Keratinocyte (primary cell): ENCODE data around the gene ZNF546. TPM values are rescaled to one million over a fixed set of nuclear protein-coding genes. Genes with fewer than 3 reads are reported as not detected.
A peak's percentile ranks its signal among the peaks of the same experiment; 100 is the strongest.

Experiments used
- DNase-seq: peaks from one replicate; pipeline ENCODE4 v3.0.0-alpha.2; 2011; ENCODE audit warnings: low read depth, missing footprints, low spot score
- FAIRE-seq: peaks from 2 replicates; lab custom pipeline; 2011; peaks lifted over from hg19 to GRCh38; lab: Jason Lieb, UNC
- H2AFZ ChIP-seq: 2 replicates; pipeline ENCODE4 v1.6.0; 2012; ENCODE audit warnings: low read length, control low read depth, inconsistent platforms; ENCODE audit not compliant: control insufficient read depth
- H3K27ac ChIP-seq: 2 replicates; pipeline ENCODE4 v1.5.1; 2011; ENCODE audit warnings: low read length; ENCODE audit not compliant: control insufficient read depth, insufficient read depth
- H3K27me3 ChIP-seq: 3 replicates; pipeline ENCODE4 v1.6.0; 2011; ENCODE audit warnings: low read length; ENCODE audit not compliant: control insufficient read depth, insufficient read depth; ENCODE audit errors: extremely low read depth
- H3K36me3 ChIP-seq, 2 experiments: 2 replicates in 1 of 2; 3 replicates in 1 of 2; pipeline ENCODE4 v1.5.1; 2011; ENCODE audit warnings: low read length in 2 of 2, mild to moderate bottlenecking in 1 of 2; ENCODE audit not compliant: control insufficient read depth in 2 of 2, insufficient read depth in 2 of 2; ENCODE audit errors: extremely low read depth in 1 of 2
- H3K4me1 ChIP-seq: 3 replicates; pipeline ENCODE4 v1.5.1; 2011; ENCODE audit warnings: low read length; ENCODE audit not compliant: control insufficient read depth, insufficient read depth; ENCODE audit errors: extremely low read depth
- H3K4me2 ChIP-seq: 3 replicates; pipeline ENCODE4 v1.6.0; 2011; ENCODE audit warnings: low read depth, low read length; ENCODE audit not compliant: control insufficient read depth, insufficient read depth; ENCODE audit errors: extremely low read depth
- H3K4me3 ChIP-seq, 3 experiments: fragments of 200-600 bp in 1 of 3; sonication (generic) in 1 of 3; 2 replicates in 2 of 3; 3 replicates in 1 of 3; pipeline ENCODE4 v1.5.1; 2011 to 2016; ENCODE audit warnings: low read length in 3 of 3, mild to moderate bottlenecking in 3 of 3, control low read depth in 2 of 3, inconsistent platforms in 1 of 3, low read depth in 1 of 3, mixed read lengths in 1 of 3, mixed run types in 1 of 3, moderate library complexity in 1 of 3; ENCODE audit not compliant: control insufficient read depth in 2 of 3, insufficient read depth in 2 of 3; ENCODE audit errors: extremely low read depth in 1 of 3
- H3K79me2 ChIP-seq: 2 replicates; pipeline ENCODE4 v1.6.0; 2012; ENCODE audit warnings: low read length; ENCODE audit not compliant: control insufficient read depth, insufficient read depth
- H3K9ac ChIP-seq: 3 replicates; pipeline ENCODE4 v1.6.0; 2011; ENCODE audit warnings: low read length; ENCODE audit not compliant: control insufficient read depth, insufficient read depth; ENCODE audit errors: extremely low read depth
- H3K9me1 ChIP-seq: 3 replicates; pipeline ENCODE4 v1.6.0; 2011; ENCODE audit warnings: low read length; ENCODE audit not compliant: control insufficient read depth, insufficient read depth; ENCODE audit errors: extremely low read depth
- H3K9me3 ChIP-seq: 2 replicates; pipeline ENCODE4 v1.5.1; 2012; ENCODE audit warnings: low read depth, low read length; ENCODE audit not compliant: control insufficient read depth
- H4K20me1 ChIP-seq: 3 replicates; pipeline ENCODE4 v1.6.0; 2011; ENCODE audit warnings: low read length; ENCODE audit not compliant: control insufficient read depth, insufficient read depth; ENCODE audit errors: extremely low read depth
- EZH2 ChIP-seq: IDR thresholded peaks from one replicate; pipeline ENCODE4 v1.6.1; 2012; ENCODE audit warnings: inconsistent platforms, mild to moderate bottlenecking, low read length, moderate library complexity
- dilution Hi-C: fragments of 300-500 bp; cut with MboI; formaldehyde crosslinking; loops from one replicate; pipeline ENCODE4 v1.7.0; 2020; ENCODE audit warnings: low sequenced_read_pairs; ENCODE audit not compliant: extremely low pct_ligation_motif_present
- polyA plus RNA-seq, 5 experiments: library from polyadenylated mRNA; depleted of rRNA in 3 of 5; stranded (reverse) in 3 of 5; stranded (forward) in 1 of 5; unstranded in 1 of 5; fragments of >200 nt; gene quantifications; 1 replicate in 1 of 5; 2 replicates in 3 of 5; 3 replicates in 1 of 5; pipeline versions ENCODE4 v1.2.1 to v1.2.3, GENCODE V29; 2011 to 2012; ENCODE audit warnings: missing spikeins in 2 of 5, low read depth in 1 of 5, low replicate concordance in 1 of 5
- TF ChIP-seq, protein P1 (sequence below), 3 experiments: IDR thresholded peaks in 1 of 3; conservative IDR thresholded peaks in 1 of 3; optimal IDR thresholded peaks in 1 of 3; 2 replicates in 2 of 3; 3 replicates in 1 of 3; pipeline versions ENCODE3 to v1.5.1; 2011; ENCODE audit warnings: low read length in 3 of 3, mild to moderate bottlenecking in 3 of 3, moderate library complexity in 2 of 3, control low read depth in 1 of 3, inconsistent platforms in 1 of 3; ENCODE audit not compliant: insufficient read depth in 2 of 3; ENCODE audit errors: extremely low read depth in 1 of 3

ZNF546 gene
- polyA plus RNA-seq, 1 donor (not counting 4 experiments of a cell fraction or from before 2014, with no cell fraction given) = 0.52 TPM

DNA sequence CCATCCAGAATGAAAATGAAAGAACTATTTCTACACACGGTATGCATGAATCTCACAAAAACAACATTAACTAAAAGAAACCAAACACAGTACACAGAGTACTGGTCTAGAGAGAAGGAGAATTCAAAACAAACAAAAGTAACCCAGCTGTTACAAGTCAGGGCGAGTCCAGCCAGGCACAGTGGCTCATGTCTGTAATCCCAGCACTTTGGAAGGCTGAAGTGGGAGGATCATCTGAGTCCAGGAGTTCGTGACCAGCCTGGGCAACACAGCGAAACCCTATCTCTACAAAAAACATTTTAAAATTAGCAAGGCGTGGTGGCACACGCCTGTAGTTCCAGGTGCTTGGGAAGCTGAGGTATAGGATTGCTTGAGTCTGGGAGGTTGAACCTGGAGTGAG lies 27.6 kb upstream of the ZNF546 start:
- Histone ChIP-seq H3K9me3 (no peaks in the 10 kb centered on the region), H3K4me2 (peak overlapping the region; percentile 99), H3K4me3 (no peak overlapping the region), H3K36me3 (peaks cover 12 to 17% of the 10 kb centered on the region in 2 experiments), H3K79me2 (peaks cover 29% of the 10 kb centered on the region), H4K20me1 (no peaks in the 10 kb centered on the region), H3K27ac (peak overlapping the region; percentile 92), H3K27me3 (no peaks in the 10 kb centered on the region), H2AFZ (peak overlapping the region; percentile 23), H3K9ac (no peak overlapping the region), H3K9me1 (no peaks in the 10 kb centered on the region), H3K4me1 (peaks cover 17% of the 10 kb centered on the region)
- dilution Hi-C loops = no loop called here
- FAIRE-seq = no peak
- TF ChIP-seq, protein P1, sequence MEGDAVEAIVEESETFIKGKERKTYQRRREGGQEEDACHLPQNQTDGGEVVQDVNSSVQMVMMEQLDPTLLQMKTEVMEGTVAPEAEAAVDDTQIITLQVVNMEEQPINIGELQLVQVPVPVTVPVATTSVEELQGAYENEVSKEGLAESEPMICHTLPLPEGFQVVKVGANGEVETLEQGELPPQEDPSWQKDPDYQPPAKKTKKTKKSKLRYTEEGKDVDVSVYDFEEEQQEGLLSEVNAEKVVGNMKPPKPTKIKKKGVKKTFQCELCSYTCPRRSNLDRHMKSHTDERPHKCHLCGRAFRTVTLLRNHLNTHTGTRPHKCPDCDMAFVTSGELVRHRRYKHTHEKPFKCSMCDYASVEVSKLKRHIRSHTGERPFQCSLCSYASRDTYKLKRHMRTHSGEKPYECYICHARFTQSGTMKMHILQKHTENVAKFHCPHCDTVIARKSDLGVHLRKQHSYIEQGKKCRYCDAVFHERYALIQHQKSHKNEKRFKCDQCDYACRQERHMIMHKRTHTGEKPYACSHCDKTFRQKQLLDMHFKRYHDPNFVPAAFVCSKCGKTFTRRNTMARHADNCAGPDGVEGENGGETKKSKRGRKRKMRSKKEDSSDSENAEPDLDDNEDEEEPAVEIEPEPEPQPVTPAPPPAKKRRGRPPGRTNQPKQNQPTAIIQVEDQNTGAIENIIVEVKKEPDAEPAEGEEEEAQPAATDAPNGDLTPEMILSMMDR (optimal IDR thresholded peaks at IDR 0.05 in 1 of 3, IDR thresholded peaks at IDR 0.05 in 1 of 3, conservative IDR thresholded peaks at IDR 0.05 in 1 of 3; ENCODE audit: extremely low read depth in 1 of 3, insufficient read depth in 2 of 3, low read length in 3 of 3) = no peak
- DNase-seq = no peak

GRCh38 chr19:39969681-39970424 lies 27.0 kb upstream of the ZNF546 start:
- no peak for DNase-seq
- no peaks in the 10 kb centered on the region for H3K27me3 ChIP-seq
- dilution Hi-C loops = no loop called here
- peak overlapping the region; percentile 99 for H3K4me2 ChIP-seq
- H2AFZ ChIP-seq = peak overlapping the region; percentile 94
- H4K20me1 ChIP-seq = no peaks in the 10 kb centered on the region
- peaks cover 17% of the 10 kb centered on the region for H3K4me1 ChIP-seq
- peak overlapping the region; percentile 97 for H3K9ac ChIP-seq
- no peaks in the 10 kb centered on the region for H3K9me3 ChIP-seq
- no peak for TF ChIP-seq EZH2
- TF ChIP-seq, protein P1 (optimal IDR thresholded peaks at IDR 0.05 in 1 of 3, IDR thresholded peaks at IDR 0.05 in 1 of 3, conservative IDR thresholded peaks at IDR 0.05 in 1 of 3; ENCODE audit: extremely low read depth in 1 of 3, insufficient read depth in 2 of 3, low read length in 3 of 3) = no peak
- peak overlapping the region; percentile 92 for H3K27ac ChIP-seq
- peaks cover 18 to 23% of the 10 kb centered on the region in 2 experiments for H3K36me3 ChIP-seq
- no peak for FAIRE-seq
- no peaks in the 10 kb centered on the region for H3K9me1 ChIP-seq
- peaks cover 34% of the 10 kb centered on the region for H3K79me2 ChIP-seq
- peak overlapping the region; percentile 80 to 93 (median 90) for H3K4me3 ChIP-seq
